Activated CD4-positive, alpha-beta T cell treated with anti-CD3 and anti-CD28 coated beads, Interleukin-2, Interleukin-6, amounts not matched to agents 100 ng/mL and 50 ng/mL, durations not matched to agents 16 hours and 8 hours (primary cell): ENCODE results near the gene NEAT1.

Source experiments
- DNase-seq: peaks from one replicate; pipeline ENCODE4 v3.0.0-alpha.2; 2020

NEAT1 gene

GRCh38 chr11:65390099-65390941, 32.3 kb upstream of the NEAT1 start:
- DNase-seq, result no peak

- no peak for DNase-seq
Observed at GRCh38 chr11:65390996-65391395, 31.6 kb upstream of the NEAT1 start.

GRCh38 chr11:65392186-65392829, 30.3 kb upstream of the NEAT1 start:
- DNase-seq, result no peak

GRCh38 chr11:65392899-65393298, 29.7 kb upstream of the NEAT1 start:
- DNase-seq, result no peak

GRCh38 chr11:65393513-65394079, 29.0 kb upstream of the NEAT1 start:
- DNase-seq, result no peak

GRCh38 chr11:65394125-65394536, 28.5 kb upstream of the NEAT1 start:
- no peak for DNase-seq

GRCh38 chr11:65395961-65396530, 26.6 kb upstream of the NEAT1 start:
- DNase-seq, result no peak

GRCh38 chr11:65396769-65397745, 25.5 kb upstream of the NEAT1 start:
- DNase-seq, result no peak

- no peak for DNase-seq
Observed at GRCh38 chr11:65398362-65398910, 24.2 kb upstream of the NEAT1 start.

GRCh38 chr11:65399249-65399648, 23.3 kb upstream of the NEAT1 start:
- DNase-seq, result no peak

- no peak for DNase-seq
Observed at GRCh38 chr11:65399845-65400244, 22.8 kb upstream of the NEAT1 start.

GRCh38 chr11:65400307-65401072, 22.1 kb upstream of the NEAT1 start:
- no peak for DNase-seq

- no peak for DNase-seq
Observed at GRCh38 chr11:65401073-65401802, 21.4 kb upstream of the NEAT1 start.

- DNase-seq, result no peak
Observed at GRCh38 chr11:65401803-65402248, 20.8 kb upstream of the NEAT1 start.

- no peak for DNase-seq
Observed at GRCh38 chr11:65402790-65403189, 19.8 kb upstream of the NEAT1 start.

- no peak for DNase-seq
Observed at GRCh38 chr11:65403607-65404121, 18.9 kb upstream of the NEAT1 start.

GRCh38 chr11:65404210-65404609, 18.4 kb upstream of the NEAT1 start:
- no peak for DNase-seq

GRCh38 chr11:65404638-65405339, 17.8 kb upstream of the NEAT1 start:
- DNase-seq, result no peak

- no peak for DNase-seq
Observed at GRCh38 chr11:65410936-65411680, 11.5 kb upstream of the NEAT1 start.
